OCI-LY1 (cell line): ENCODE results near the gene OMD.

Experiments
- EZH2 ChIP-seq: fragments of 200-600 bp; sonication (generic), shearing (Covaris generic); IDR thresholded peaks from 2 replicates; pipeline ENCODE4 v1.8.0; 2017; ENCODE audit warnings: borderline replicate concordance, mixed run types, mild to moderate bottlenecking, antibody characterized with exemption, low read length, moderate library complexity, mixed read lengths
- TF ChIP-seq, protein P1 (sequence below): fragments of 200-600 bp; sonication (generic), shearing (Covaris generic); IDR thresholded peaks from 2 replicates; pipeline ENCODE4 v1.5.1; 2017; ENCODE audit warnings: mild to moderate bottlenecking, antibody characterized with exemption, low read length, moderate library complexity, mixed read lengths

DNA sequence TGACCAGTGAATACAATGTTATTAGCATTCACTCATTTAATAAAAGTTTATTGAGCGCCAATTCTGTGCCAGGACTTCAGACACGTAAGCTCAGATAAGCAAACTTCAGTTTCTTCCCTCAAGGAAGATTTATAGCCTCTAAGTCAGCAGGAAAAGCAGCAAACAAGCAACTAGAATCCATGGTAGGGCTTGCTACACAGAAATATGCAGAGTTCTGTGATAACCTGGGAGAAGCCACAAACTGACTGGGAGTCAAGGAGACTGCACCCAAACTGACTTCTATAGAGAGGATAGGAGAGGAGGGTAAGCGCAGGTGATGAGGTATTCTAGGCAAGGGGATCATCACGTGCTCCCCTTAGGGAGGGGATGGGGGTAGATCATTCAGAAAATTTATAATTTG is 18.5 kb downstream of the OMD start:
- TF ChIP-seq, protein P1, sequence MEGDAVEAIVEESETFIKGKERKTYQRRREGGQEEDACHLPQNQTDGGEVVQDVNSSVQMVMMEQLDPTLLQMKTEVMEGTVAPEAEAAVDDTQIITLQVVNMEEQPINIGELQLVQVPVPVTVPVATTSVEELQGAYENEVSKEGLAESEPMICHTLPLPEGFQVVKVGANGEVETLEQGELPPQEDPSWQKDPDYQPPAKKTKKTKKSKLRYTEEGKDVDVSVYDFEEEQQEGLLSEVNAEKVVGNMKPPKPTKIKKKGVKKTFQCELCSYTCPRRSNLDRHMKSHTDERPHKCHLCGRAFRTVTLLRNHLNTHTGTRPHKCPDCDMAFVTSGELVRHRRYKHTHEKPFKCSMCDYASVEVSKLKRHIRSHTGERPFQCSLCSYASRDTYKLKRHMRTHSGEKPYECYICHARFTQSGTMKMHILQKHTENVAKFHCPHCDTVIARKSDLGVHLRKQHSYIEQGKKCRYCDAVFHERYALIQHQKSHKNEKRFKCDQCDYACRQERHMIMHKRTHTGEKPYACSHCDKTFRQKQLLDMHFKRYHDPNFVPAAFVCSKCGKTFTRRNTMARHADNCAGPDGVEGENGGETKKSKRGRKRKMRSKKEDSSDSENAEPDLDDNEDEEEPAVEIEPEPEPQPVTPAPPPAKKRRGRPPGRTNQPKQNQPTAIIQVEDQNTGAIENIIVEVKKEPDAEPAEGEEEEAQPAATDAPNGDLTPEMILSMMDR, result no peak
- TF ChIP-seq EZH2, result no peak
